Medulla oblongata (tissue), 1 donor: ENCODE data around the gene STPG2.

ENCODE experiments used
- DNase-seq: peaks from one replicate; pipeline ENCODE4 v3.0.0-alpha.2; 2015; ENCODE audit errors: extremely low spot score

STPG2 gene

DNA sequence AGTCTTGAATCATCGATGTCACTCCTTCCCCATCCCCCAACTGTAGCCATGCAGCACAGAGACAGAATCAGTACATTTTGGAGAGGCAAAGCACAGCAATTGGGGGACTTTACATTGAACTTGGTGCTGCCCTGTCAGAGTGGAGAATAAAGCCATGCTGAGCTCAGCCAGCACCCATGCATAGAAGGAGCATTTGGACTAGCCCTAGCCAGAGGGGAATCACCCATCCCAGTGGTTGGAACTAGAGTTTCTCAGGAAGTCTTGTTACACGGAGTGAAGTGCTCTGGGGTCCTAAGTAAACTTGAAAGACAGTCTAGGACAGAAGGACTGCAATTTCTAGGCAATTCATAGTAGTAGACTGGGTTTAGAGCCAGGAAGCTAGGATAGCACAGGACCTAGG, 49.6 kb downstream of the STPG2 start:
- no peak for DNase-seq

DNA sequence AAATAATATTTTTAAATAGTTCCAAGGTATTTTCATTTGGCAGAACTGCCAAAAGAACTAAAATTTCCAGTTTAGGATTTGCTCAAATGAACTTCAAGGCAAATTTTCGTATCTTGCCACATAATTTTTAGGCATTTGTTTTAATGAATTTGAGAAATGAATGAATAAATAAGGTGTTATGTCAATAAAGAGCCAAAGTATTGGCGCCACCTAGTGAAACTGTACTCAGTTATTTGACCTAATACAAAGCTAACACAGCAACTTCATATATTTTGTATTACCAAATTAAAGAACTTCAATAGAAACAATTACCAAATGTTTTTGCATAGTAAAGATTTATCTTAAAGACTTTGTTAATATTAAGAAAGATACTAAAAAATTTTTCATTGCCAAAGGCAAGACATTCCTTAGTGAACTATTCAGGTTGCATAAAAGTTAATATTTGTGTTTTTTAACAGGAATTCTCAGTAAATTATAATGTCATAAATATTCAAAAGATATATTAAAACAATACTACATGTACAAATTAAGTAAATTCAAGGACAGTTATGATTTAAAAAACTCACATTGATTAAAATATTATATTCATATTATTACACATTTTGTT, 50.3 kb downstream of the STPG2 start:
- DNase-seq = no peak

DNA sequence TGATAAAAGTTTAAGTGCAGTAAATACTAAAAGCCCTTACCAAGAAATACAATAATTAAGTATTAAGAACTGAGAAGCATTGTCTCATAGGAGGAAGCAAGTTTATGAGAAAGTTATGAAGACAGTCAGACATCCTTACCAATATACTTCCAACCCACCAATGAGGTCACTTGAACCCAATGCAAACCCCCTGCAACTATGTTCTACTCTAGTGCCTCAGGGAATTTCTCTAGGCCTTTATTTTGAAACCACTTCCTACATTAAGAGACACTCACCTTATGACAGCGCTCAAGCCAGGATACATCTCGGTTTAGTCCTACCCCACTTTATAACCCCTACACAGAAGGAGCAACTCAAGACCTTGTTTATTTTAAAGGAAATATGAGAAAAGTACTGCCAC, 61.3 kb downstream of the STPG2 start:
- DNase-seq = no peak

DNA sequence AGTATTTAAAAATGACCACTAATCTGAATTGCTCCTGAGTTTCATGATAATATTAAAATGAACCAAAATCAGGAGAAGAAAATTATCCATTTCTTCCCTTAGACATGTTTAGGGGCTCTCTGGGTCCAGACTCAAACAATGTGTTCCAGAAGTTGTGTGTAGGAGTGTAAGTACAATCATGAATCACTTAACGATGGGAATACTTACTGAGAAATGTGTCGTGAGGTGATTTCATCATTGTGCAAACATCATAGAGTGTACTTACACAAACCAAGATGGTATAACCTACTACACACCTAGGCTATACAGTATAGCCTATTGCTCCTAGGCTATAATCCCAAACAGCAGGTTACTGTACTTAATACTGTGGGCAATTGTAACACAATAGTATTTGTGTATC, 74.8 kb downstream of the STPG2 start:
- DNase-seq = no peak

DNA sequence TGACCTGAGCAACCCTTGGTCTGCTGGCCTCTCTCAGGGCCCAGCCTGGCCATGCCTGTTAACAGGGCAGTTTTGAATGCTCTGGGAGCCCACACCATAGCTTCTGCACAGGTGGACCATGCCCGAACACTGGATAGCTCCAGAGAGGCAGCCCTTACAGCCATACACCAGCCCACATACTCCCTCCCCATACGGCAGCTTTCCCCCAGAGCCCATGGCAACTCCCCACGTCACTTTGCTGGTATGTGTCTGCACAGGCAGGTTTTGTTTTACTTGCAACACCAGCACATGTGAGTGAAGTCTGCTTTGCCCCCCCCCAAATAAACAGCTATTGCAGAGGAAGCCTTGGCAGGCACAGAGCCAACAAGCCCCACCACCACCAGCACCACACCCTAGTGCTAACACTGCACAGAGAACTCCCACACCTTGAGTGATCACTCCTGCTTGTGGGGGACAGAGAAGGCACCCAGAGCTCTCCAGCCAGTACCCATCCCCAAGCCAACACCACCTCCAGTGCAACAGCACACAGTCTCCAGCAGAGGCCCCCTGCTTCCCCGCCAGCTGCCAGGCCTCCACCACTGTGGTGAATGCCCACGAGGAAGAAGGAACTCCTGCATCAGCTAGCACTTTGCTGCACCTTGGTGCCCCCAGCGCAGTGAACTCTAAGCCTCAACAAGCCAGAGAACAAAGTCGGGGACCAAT, 87.3 kb downstream of the STPG2 start:
- DNase-seq = no peak

- no peak for DNase-seq
Measured at GRCh38 chr4:98046665-98047064, 96.6 kb downstream of the STPG2 start.

- DNase-seq = no peak
Measured at GRCh38 chr4:98030059-98030458, 113.2 kb downstream of the STPG2 start.

DNA sequence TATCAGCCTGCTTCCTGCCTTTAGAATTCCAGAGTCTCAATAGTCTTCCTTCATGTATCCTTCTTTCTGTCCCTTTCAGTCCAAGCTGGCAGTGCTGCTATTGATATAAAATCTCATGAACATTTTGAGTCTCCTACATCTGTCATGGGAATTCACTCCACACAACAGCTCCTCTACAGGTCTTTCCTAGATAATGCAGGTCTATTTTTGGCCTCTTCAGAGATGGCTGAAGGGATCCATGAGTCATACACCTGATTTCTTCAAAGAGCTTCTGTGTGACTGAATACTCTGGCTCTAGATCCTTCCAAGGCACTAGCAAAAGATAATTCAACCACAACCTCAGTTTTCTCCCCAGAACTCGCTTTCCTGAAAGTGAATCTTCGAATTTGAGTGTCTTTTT, 115.4 kb downstream of the STPG2 start:
- no peak for DNase-seq

DNA sequence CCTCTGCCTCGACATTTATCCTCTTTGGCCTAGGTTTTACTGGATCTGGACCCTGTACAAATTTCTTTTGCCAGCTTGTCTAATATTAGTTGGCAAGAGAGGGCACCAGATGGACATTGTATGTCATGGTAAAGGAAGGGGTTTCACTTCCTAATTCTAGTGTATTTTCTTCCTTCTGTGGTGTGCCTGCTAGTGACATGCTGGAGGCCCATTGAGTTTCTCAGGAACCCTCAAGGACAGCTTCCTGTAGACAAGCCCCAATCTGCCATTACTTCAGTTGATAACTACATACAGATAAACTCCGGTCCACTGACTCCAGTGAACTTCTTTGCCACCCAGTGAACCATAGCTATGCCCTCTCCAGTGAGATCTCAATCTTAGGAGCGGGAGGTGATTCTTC, 116.9 kb downstream of the STPG2 start:
- DNase-seq = no peak

DNA sequence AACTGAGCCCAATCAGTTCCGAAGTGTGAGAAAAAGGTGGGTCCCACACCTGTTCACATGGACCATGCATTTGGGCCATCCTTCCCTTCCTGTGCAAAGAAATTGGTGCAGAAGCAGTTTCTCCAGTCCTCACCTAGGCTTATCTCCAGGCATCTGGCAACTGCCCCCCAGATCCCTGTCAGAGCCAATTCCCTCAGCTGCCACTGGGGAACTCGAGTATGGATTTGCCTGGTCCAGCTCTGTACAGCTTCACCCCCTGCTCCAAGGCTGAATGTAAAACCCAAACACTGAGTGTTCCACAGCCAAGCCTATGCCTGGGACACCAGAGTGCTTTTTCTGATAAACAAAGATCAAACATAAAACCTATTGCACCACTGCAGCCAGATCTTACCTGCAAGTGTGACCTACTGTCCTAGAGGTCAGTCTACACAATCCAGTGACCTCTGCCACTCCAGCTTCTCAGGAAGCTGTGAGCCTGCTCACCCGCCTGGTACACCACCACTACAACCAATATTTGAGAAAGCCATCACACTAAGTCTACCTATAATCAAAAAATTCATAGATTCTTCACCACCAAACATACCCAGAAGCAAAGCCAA, 136.4 kb downstream of the STPG2 start:
- no peak for DNase-seq

DNA sequence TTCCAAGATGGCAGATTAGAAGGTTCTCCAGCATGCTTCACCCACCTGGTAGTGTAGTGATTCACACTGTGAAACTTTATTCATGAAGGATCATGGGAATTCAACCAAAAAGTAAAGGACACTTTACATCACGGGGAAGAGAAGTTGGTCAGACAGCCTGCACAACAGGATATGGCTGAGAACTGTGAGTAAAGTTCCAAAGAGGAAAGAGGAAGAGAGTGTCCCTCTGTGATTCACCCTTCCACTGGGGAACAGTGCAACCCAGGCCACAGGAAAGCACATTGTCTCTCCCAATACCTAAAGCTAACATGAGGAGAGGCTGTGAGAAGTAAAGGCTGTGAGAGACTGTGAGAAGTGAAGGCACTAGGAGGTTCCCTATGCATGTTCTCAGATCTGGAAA, 137.2 kb downstream of the STPG2 start:
- no peak for DNase-seq

DNA sequence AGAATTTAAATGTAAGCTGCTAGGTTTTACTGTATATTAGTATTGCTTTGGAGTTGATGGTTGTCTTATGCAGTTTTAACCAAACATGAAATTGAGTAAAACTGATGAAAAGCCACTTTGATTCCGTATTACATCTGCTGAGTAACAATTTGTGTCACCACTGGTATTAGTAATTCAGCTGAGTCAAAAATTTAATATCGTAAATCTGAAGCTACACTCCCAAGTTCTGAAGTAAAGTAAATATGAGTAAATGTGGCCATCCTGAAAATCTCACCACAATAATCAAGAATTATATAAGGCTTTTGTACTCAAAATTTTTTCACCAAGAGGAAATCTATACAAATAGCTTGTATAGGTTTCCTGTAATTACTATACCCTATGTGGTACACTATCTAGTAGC, 142.3 kb downstream of the STPG2 start:
- no peak for DNase-seq

DNA sequence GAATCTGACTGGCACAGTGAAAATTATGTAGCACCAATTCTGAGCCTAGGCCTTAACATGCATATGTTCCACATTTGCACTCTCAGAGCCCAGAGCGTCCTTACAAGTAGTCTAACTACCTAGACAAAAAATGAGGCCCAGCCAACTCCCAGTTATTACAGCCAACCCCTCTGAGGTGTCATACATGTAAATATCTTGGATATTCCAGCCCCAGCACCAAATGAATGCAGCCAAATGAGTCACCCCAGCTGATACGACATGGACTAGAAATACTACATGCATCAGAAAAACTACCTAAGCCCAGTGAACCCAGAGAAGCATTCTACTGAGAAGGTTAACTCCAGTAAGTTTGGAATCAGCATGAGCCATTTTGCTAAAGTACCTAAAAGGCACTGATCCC, 145.1 kb downstream of the STPG2 start:
- no peak for DNase-seq

GRCh38 chr4:97994765-97995465, 148.4 kb downstream of the STPG2 start:
- no peak for DNase-seq

DNA sequence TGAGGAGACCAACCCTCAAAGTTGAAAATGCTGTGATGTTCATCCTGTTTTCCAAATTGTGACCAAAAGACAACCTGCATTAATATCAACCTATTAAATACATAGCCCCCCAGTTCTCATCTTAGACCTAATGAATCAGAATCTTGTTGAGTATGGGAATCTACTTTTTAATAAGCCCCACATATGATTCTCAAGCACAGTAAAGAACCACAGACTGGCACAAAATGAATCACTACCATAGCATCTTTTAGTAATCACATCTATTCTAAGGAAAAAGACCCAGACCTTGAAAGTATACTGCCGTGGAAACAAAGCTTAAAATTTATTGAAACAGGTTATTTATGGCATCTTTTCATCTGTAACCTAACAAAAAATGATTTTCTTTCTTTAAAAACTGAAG, 152.9 kb downstream of the STPG2 start:
- DNase-seq = no peak

- DNase-seq = peak; percentile 25
Measured at GRCh38 chr4:97987019-97987648, 156.1 kb downstream of the STPG2 start.

- no peak for DNase-seq
Measured at GRCh38 chr4:97984545-97985131, 158.6 kb downstream of the STPG2 start.

DNA sequence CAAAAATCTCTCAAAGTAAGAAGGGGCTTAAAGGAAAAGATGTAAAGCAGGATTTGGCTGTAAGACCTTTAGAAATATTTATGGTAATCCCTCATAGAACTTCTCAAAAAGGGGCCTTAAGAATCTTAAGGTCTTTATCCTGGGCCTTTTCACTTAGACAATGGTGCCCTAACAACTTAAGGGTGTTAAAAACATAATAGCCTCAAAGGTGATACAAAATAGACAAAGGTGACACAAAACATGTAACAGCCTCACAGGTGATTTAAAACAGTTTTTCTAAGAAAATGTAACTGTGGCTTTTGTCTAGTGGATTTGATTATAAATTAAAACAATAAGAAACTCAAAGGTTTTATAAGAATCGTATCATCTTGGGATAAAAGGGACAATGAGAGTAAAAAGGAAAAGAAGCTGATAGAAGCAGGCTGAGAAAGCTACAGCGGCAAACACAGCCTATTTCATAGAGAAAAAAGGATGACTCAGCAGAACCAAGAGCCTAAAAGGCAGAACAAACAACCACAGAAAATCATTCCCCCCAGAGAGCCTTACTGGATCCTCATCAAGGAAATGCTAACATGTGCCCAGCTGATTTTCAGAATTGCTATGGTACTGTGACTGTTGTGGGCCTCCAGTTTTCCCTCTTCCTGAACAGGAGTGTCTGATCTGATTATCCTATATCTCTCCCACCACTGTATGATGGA, 164.3 kb downstream of the STPG2 start:
- DNase-seq = no peak

DNA sequence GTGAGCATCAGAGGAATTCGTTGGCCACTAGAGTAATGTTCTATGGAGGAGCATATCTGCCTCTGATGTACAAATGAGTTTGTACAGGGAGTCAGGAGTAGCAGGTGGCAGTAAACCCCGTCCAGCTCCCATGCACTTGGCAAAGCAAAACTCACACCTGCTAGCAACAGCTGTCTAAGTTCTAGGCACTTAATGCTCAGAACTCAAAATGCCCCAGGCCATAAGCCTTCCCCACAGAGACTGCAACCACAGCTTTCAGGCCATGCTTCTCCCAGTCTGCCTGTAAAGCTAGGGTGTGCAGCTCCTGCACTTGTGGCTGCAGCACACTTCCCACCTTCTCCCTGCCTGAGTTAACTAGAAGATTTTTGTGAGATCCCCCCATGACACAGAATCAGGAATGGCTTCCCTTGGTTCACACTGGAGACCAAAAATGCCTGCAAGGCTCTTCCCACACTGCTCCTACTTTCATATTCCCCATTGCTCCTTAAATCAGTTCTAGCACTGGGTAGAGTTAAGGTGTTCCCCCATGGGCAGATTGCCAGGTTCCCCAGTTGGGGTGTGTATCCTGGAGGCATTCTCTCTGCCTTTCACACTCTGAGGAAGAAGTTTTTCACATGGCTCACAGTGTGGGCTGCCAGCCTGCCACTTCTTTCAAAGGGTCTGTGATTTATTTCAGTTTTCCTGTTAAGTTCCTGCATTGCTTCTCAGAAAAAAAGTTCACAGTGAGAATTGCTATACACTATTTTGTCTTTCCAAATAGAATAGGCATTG, 189.9 kb downstream of the STPG2 start:
- no peak for DNase-seq

DNA sequence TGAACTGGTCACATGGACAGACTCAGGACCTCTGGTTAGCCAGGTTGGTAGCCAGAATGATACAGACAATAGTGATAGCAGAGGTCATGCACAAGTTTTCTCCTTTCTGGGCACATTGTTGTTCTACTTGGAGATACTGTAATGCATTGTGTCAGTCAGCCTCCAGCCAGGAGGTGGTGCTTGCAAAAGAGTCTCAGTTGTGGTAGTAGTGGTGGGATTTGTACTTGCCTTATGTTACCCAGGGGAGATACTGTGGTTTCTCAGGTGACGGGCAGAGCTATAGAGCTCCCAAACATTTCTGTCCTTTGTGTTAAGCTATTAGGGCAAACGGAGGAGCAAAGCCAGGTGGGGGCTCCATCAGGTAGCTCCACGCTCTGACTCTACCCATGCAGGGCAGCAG, 190.5 kb downstream of the STPG2 start:
- no peak for DNase-seq

GRCh38 chr4:97950836-97951235, 192.4 kb downstream of the STPG2 start:
- DNase-seq = no peak
